ENCODE results near the gene SNCB. TPM values are rescaled to one million over a fixed set of nuclear protein-coding genes. Genes with fewer than 3 reads are reported as not detected.

Gene SNCB
- total RNA-seq, 1 experiment from 2014 or later: 6.8 TPM

- TF ChIP-seq JAZF1 (CRISPR knock-in tag; IDR thresholded peaks at IDR 0.05) (no peak), SMAD4 (CRISPR knock-in tag; IDR thresholded peaks at IDR 0.05) (no peak), ESRRA (CRISPR knock-in tag; IDR thresholded peaks at IDR 0.05; ENCODE audit: borderline replicate concordance) (no peak), MLX (CRISPR knock-in tag; IDR thresholded peaks at IDR 0.05) (no peak), STAT6 (CRISPR knock-in tag; conservative IDR thresholded peaks at IDR 0.05; ENCODE audit: low read depth) (no peak), MAX (CRISPR knock-in tag; IDR thresholded peaks at IDR 0.05) (no peak), TCF7 (CRISPR knock-in tag; IDR thresholded peaks at IDR 0.05; ENCODE audit: low read depth) (no peak), AFF4 (CRISPR knock-in tag; IDR thresholded peaks at IDR 0.05; ENCODE audit: borderline replicate concordance) (no peak), NFYB (CRISPR knock-in tag; conservative IDR thresholded peaks at IDR 0.05; ENCODE audit: low read depth) (no peak), ETV6 (CRISPR knock-in tag; IDR thresholded peaks at IDR 0.05) (no peak), NR1H2 (CRISPR knock-in tag; IDR thresholded peaks at IDR 0.05) (no peak), RORB (CRISPR knock-in tag; IDR thresholded peaks at IDR 0.05) (no peak), ATF3 (CRISPR knock-in tag; conservative IDR thresholded peaks at IDR 0.05) (no peak), NFE2L1 (CRISPR knock-in tag; IDR thresholded peaks at IDR 0.05) (no peak)
- Mint-ChIP-seq H3K36me3 (no peaks in the 10 kb centered on the region), H3K4me3 (no peak overlapping the region), H3K27me3 (ENCODE audit: low read depth) (peaks cover 1% of the 10 kb centered on the region; the same call in 1 of the 2 replicates), H3K9me3 (no peaks in the 10 kb centered on the region), H3K27ac (no peak overlapping the region), H3K4me1 (peaks cover 24% of the 10 kb centered on the region)
- ATAC-seq (no peak), DNase-seq (ENCODE audit: low spot score) (no peak)
- ChIA-PET POLR2A (no interaction called here), CTCF (interaction anchor here (0.6 to 1.7 kb wide), 5 partner anchors 12 to 195 kb away, joined by 3 to 10 read pairs (median 4); partner anchors contain the start of genes EIF4E1B and SNCB)
These were observed 12.5 kb upstream of the SNCB start for GRCh38 chr5:176642675-176643490.

GRCh38 chr5:176640616-176641015, 10.3 kb upstream of the SNCB start:
- Mint-ChIP-seq H3K4me3 (no peak overlapping the region), H3K4me1 (peaks cover 30% of the 10 kb centered on the region), H3K27ac (no peak overlapping the region), H3K9me3 (no peaks in the 10 kb centered on the region), H3K27me3 (ENCODE audit: low read depth) (peaks cover 12% of the 10 kb centered on the region), H3K36me3 (no peaks in the 10 kb centered on the region)
- DNase-seq (ENCODE audit: low spot score): no peak
- POLR2A ChIA-PET: no interaction called here
- no peak for ATAC-seq
- CTCF ChIA-PET: interaction anchor here (0.5 to 1.6 kb wide), 2 partner anchors 10 to 20 kb away, joined by 3 to 4 read pairs; partner anchors contain the start of genes EIF4E1B and SNCB
- TF ChIP-seq NFATC4 (CRISPR knock-in tag; IDR thresholded peaks at IDR 0.05) (no peak), IRF1 (CRISPR knock-in tag; IDR thresholded peaks at IDR 0.05) (no peak), SOX15 (CRISPR knock-in tag; IDR thresholded peaks at IDR 0.05) (no peak), GABPB1 (CRISPR knock-in tag; IDR thresholded peaks at IDR 0.05) (no peak), AFF4 (CRISPR knock-in tag; IDR thresholded peaks at IDR 0.05; ENCODE audit: borderline replicate concordance) (no peak), SMAD3 (CRISPR knock-in tag; IDR thresholded peaks at IDR 0.05; ENCODE audit: borderline replicate concordance) (no peak), FOXJ3 (CRISPR knock-in tag; IDR thresholded peaks at IDR 0.05; ENCODE audit: borderline replicate concordance) (no peak)
